Stimulated activated CD4-positive, alpha-beta T cell treated with anti-CD3 and anti-CD28 coated beads, Interleukin-4, amount 100 ng/mL, for 24 hours (primary cell): ENCODE results near the gene RAB36.
"Not testable (repeated sequence)": the region's sequence is repeated elsewhere in the genome, so short reads cannot be mapped to it uniquely, and the experiment has no call there.

Experiments
- DNase-seq: peaks from one replicate; pipeline ENCODE4 v3.0.0-alpha.2; 2020

The RAB36 gene

GRCh38 chr22:23121000-23121421 is 24.3 kb upstream of the RAB36 start:
- no peak for DNase-seq

- DNase-seq, result no peak
Measured at GRCh38 chr22:23121424-23121823, 23.9 kb upstream of the RAB36 start.

GRCh38 chr22:23122216-23122957 is 22.9 kb upstream of the RAB36 start:
- no peak for DNase-seq

- no peak for DNase-seq
Measured at GRCh38 chr22:23122992-23123803, 22.1 kb upstream of the RAB36 start.

- no peak for DNase-seq
Measured at GRCh38 chr22:23123804-23124254, 21.4 kb upstream of the RAB36 start.

- no peak for DNase-seq
Measured at GRCh38 chr22:23124611-23125511, 20.4 kb upstream of the RAB36 start.

- DNase-seq, result no peak
Measured at GRCh38 chr22:23125512-23126103, 19.7 kb upstream of the RAB36 start.

GRCh38 chr22:23126165-23127054 is 18.9 kb upstream of the RAB36 start:
- DNase-seq, result no peak

GRCh38 chr22:23127055-23127756 is 18.1 kb upstream of the RAB36 start:
- no peak for DNase-seq

- DNase-seq, result no peak
Measured at GRCh38 chr22:23127788-23128187, 17.5 kb upstream of the RAB36 start.

GRCh38 chr22:23128269-23129108 is 16.8 kb upstream of the RAB36 start:
- DNase-seq, result peak; percentile 79

GRCh38 chr22:23129149-23129548 is 16.1 kb upstream of the RAB36 start:
- DNase-seq, result no peak

GRCh38 chr22:23130697-23131096 is 14.6 kb upstream of the RAB36 start:
- no peak for DNase-seq

GRCh38 chr22:23131931-23132330 is 13.3 kb upstream of the RAB36 start:
- DNase-seq, result no peak

- DNase-seq, result no peak
Measured at GRCh38 chr22:23132376-23133091, 12.7 kb upstream of the RAB36 start.

- DNase-seq, result no peak
Measured at GRCh38 chr22:23133922-23134321, 11.4 kb upstream of the RAB36 start.

GRCh38 chr22:23136991-23137390 is 8.3 kb upstream of the RAB36 start:
- not testable (repeated sequence) for DNase-seq

- no peak for DNase-seq
Measured at GRCh38 chr22:23137468-23137867, 7.8 kb upstream of the RAB36 start.

GRCh38 chr22:23137905-23138561 is 7.2 kb upstream of the RAB36 start:
- peak; percentile 31 for DNase-seq
